ENCODE measurements around the gene PSMD1.
A peak's percentile ranks its signal among the peaks of the same experiment; 100 is the strongest.
"Not testable (repeated sequence)": the region's sequence is repeated elsewhere in the genome, so short reads cannot be mapped to it uniquely, and the experiment has no call there.

PSMD1 gene

GRCh38 chr2:231056453-231057416, at the start of gene PSMD1:
Gene PSMD1 (plus strand): TSS chr2:231056867. CDS start chr2:231057026, 159 bp downstream.
- DNase-seq: peak; percentile 81 to 92

GRCh38 chr2:231007286-231008098, 49.2 kb upstream of the PSMD1 start:
- no peak for DNase-seq

- no peak for DNase-seq
Observed at GRCh38 chr2:231008131-231008530, 48.5 kb upstream of the PSMD1 start.

GRCh38 chr2:231009236-231009919, 47.3 kb upstream of the PSMD1 start:
- no peak for DNase-seq

- DNase-seq: no peak
Observed at GRCh38 chr2:231010201-231010730, 46.4 kb upstream of the PSMD1 start.

- DNase-seq: no peak
Observed at GRCh38 chr2:231011526-231011925, 45.1 kb upstream of the PSMD1 start.

- DNase-seq: no peak
Observed at GRCh38 chr2:231012463-231012862, 44.2 kb upstream of the PSMD1 start.

- DNase-seq: no peak
Observed at GRCh38 chr2:231013820-231014219, 42.8 kb upstream of the PSMD1 start.

GRCh38 chr2:231015478-231015877, 41.2 kb upstream of the PSMD1 start:
- DNase-seq: no peak

GRCh38 chr2:231015926-231016325, 40.7 kb upstream of the PSMD1 start:
- no peak for DNase-seq

GRCh38 chr2:231016566-231017230, 40.0 kb upstream of the PSMD1 start:
- DNase-seq: no peak

- no peak for DNase-seq
Observed at GRCh38 chr2:231017231-231017598, 39.5 kb upstream of the PSMD1 start.

GRCh38 chr2:231018184-231018583, 38.5 kb upstream of the PSMD1 start:
- DNase-seq: no peak

- DNase-seq: not testable (repeated sequence)
Observed at GRCh38 chr2:231025059-231025458, 31.6 kb upstream of the PSMD1 start.

GRCh38 chr2:231028889-231029288, 27.8 kb upstream of the PSMD1 start:
- DNase-seq: no peak

- DNase-seq: no peak
Observed at GRCh38 chr2:231029563-231029962, 27.1 kb upstream of the PSMD1 start.

- no peak for DNase-seq
Observed at GRCh38 chr2:231030725-231031124, 25.9 kb upstream of the PSMD1 start.

GRCh38 chr2:231032575-231033140, 24.0 kb upstream of the PSMD1 start:
- no peak for DNase-seq

- no peak for DNase-seq
Observed at GRCh38 chr2:231033147-231034132, 23.2 kb upstream of the PSMD1 start.

- DNase-seq: no peak
Observed at GRCh38 chr2:231034291-231034882, 22.3 kb upstream of the PSMD1 start.

Measured in NCI-H446 (cell line).